GM19455 (cell line): Measurements from ENCODE around the gene IGSF3.
"Not testable (repeated sequence)": the region's sequence is repeated elsewhere in the genome, so short reads cannot be mapped to it uniquely, and the experiment has no call there.

Experiments
- ATAC-seq: cut with Tn5 transposase; IDR thresholded peaks from one replicate; pipeline ENCODE4 v1.9.1; 2021; ENCODE audit not compliant: unreplicated experiment

The IGSF3 gene

DNA sequence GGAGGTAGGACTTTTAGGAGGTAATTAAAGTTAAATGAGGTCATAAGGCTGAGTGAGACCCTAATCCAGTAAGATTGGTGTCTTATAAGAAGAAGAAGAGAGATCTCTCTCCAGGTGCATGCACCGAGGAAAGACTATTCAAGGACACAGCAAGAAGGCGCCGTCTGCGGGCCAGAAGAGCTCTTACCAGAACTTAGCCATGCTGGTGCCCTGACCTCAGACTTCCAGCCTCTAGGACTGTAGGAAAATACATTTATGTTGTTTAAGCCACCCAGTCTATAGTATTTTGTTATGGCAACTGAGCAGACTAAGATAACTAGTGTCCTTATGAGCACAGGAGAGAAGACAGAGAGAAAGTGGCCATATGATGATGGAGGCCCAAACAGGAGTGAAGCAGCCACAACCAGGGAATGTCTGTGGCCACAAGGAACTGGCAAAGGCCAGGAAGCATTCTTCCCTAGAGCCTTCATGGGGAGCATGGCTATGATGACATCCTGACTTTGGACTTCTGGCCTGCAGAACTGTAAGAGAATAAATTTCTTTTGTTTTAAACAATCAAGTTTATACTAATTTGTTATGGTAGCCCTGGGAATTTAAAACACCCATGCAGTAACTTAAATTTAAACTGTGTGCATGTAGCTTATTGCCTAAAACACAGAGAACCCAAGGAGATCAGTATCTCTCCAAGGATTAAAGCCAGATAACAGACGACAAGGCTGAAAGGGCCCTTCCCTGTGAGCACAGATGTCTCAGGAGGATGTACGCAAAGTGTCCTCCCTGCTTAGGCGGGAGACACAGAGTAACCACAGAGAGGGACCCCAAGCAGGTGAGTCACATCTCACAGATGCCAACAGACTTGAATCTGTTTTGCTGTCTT lies 86.8 kb downstream of the IGSF3 start:
- no peak for ATAC-seq

DNA sequence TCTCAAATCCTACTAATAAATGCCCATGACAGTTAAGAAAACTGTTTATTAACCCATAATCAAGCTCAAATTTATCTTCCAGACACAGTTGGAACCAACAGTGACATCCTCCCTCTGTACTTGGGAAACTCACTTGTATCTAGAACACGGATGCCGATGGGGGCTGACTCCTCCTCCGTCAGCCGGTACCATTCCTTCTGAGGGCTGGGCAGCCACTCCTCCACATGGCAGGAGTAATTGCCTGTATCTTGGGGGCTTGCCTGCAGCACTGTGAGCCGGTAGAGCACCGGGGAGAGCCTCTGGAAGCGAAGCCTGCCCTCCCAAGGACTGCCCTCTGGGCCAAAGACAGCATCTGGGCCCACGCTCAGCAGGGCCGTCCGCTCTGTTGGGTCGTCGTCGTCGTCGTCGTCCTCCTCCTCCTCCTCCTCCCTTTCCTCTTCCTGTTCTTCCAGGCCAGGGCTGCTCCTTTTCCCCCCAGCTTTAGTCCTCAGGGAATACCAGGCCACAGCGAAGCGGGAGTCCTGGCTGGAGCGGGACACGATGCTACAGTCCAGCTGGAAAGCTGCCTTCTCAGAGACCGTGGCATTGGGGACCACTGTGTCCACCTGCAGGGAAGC lies 88.2 kb downstream of the IGSF3 start:
- no peak for ATAC-seq

DNA sequence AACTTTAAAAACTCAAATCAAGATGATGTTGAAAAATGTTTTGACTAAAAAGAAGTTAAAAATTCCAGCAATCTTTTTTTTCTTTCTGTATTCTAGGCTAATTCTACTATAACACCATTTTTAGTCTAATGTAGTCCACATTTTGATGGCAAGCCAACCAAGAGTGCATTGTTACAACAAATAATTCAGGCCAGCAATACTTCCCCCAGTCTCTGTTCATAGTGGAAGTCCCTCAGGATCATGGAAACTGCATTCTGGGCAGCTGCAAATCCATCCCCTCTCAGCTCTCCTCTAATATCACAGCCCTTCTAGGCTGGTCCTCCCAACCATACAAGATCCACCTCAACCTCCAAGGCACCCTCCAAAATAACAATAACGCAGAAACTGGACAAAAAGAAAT lies 89.0 kb downstream of the IGSF3 start:
- no peak for ATAC-seq

DNA sequence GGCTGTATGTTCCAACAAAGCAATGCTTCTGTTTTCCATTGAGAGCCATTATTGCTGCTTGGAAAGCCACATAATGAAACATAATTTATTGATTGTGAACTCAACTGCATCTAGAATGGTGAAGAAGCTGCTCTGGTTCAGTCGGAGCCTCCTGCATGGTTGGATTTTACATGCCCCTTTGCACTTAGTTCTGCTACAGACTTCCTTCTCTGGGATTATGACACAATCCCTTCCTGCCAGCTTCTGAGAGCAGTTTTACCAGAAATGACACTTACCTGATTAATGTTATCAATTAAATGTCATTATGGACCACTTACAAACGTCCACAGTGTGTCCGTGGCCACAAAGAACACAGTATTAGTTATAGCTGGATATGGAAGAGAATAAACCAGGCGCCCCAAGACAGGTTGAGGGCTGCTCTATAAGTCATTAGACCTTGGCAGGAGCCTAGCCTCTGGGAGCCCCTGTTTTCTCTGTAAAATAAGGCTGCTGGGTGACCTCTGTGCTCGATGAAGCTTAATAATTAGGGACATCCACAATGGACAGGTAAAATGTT lies 89.7 kb downstream of the IGSF3 start:
- no peak for ATAC-seq

DNA sequence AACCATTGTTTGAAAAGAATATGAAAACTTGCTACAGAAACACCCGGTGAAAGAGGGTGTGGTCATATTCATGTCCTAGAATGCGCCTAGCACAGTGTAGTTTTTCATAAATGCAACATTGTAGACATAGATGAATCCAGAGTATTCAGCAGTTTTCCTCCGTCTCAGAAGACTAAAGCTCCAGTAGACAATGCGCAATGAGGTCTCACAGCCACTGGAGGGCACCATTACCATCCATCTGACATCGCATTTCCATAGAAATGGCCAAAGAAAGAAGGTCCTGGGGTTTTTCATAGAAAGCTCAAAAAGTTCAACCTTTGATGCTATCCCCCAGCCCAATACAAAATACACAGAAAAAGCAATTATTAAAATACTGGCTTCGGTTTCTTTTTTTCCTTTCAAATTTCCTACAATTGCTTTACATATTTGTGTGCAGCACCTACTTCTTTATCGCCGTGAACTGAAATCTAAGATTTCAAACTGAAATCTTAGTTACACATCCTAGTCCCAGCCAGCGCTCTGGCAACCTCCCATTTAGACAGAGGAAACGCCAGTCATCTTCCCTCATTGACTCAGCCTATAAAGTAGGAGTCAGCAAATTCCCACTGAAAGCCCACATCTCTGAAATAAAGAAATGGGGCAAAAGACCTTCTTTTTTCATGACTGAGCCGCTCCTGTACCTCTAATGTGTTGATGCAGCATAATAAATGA lies 92.8 kb downstream of the IGSF3 start:
- no peak for ATAC-seq

DNA sequence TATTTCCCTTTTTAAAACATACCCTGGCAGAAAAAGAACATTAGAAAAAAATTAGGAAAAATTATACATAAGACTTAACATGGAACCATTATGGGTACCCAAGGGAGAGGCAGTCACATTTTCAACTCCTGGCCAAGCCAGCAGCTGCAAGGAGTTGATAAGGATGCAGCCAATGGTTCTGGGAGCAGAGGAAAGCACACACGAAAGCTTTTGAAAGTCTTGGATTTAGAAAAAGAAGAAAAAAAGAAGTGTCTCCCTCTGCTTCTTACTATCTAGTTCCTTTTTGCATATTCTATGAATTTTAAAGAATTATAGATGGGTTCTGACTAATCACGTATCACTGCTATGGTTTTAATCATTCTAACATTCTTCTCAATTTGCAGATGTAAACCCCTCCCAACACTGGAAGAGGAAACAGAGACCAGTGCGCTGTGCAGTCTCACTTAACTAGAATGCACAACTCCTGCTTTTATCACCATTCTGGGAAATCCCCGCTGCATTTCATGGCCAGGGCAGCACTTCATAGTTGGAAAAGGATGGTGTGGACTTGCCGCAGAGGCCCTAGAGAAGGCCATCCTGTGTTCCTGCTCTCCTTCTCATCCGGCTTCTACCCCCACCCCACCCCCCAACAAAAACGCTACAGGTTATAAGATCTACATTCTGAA lies 94.0 kb downstream of the IGSF3 start:
- ATAC-seq = no peak

DNA sequence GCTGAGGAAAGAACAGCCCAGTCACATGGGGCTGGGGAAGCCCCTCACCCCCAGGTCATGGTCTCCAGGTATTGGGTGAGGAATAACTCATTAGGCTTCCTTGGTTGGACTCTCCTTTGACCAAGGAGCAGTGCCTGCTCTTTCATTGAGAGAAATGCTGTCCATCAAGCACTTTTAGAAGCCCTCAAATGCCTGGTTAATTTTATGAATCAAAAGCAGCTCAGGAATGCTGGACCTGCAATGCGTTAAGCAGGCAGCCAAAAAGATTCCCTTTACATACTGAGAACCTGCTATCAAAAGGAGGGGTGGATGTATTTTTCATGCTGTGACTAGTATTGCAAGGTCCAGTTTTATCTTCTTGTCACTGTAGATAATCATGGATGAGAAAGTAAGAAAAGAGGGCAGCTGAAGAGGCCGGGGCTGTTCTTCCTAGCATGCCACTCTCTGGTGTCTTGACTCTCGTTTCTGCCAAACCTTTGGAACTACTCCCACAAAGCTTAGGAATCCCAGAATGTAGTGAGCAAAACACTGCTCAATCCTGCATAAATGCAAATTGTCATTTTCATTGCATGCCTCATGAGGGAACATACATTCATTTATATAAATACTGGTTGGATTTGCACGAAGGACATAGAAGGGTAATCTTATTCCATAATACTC lies 94.6 kb downstream of the IGSF3 start:
- ATAC-seq = no peak

DNA sequence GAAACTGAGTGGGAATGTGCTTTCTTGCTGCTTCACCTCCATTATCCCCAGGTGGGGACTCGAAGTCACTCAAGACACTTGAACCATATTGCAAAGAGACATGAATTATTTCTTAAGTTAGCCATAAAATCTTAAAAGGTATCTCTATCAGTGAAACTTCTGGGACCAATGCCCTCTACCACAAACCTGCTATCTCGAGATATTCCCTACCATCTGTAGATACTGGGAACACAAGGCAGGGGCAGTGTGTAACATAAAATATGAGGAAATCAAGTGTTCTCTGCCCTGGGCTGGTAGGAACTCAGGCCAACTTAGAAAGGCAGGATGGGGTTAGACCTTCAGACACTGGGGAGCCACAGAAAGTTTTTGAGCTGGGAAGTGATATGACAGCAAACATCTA lies 95.4 kb downstream of the IGSF3 start:
- ATAC-seq = no peak

DNA sequence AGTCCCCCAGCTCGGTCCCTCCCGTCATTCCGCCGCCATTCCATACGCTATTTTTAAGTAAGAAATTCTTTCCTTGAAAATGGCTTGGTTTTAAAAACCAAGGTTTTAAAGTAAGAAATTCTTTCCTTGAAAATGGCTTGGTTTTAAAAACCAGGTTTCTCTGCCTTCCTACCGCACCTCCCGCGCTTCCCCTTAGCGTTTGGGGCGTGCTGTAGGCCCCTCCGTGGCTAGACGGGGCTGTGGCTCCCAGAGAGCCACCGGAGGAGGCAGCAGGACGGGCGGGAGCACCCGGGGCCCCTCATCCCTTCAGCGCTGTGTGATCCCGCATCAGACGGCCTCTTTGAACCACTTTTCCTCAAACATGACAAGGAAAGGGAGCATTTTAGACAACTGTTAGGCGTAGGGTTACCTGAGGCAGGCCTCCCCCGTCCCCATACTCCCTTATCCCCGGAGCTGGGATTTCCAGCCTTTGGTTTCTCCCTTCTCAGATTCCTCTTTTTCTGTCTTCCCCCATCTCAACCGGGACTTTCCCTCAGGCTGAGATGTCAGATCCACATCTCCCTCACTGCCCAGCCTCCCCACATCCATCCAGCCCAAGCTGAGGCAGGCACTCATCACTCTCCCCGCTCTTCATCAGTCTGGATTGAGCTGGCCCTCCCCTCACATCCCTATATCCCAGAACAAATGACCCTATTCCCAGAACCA lies 96.2 kb downstream of the IGSF3 start:
- no peak for ATAC-seq

DNA sequence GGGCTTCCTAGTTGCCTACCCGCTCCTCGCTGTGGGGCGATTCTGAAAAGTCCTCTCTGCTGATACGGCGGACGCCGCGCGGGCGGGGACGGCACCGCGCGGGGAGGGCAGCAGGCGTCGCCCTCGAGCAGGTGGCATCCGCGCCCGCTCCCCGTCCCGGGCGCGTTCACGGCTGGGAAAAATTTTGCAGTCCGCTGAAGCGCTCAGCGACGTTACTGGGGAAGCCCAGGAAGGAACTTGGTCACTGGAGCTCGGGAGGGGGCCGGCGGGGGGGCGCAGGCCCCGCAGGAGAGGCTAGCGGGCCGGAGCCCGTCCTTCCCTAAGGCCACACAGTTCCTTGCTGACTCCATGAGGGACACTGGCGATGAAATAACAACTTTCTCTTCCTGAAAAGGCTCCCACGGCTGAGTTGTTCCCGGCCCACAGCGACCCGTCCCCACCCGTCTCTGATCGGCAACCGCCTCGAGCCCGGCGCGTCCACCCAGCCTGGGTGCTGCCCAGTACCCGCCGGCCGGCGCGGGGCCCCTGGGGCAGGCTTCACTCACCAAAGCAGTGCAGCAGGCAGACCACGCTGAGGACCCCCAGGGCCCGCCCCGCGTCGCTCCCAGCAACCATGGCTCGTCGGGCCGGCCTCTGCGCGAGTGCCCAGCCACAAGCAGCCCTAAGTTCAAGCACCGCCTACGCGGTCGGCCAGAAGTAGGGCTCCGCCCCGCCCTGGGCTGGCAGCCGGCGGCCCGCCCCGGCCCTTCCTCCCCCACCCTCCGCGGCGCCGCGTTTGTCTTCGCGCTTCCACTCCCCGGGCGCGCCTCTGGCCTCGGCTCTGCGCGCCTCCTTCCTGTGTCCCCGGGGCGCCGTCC lies 96.9 kb downstream of the IGSF3 start, which contains the start of gene CD58:
CD58 (minus strand) TSS at position 669 of the 857 bp plus-strand sequence; CDS start at position 615, 54 bp downstream.
- peak; percentile 61 for ATAC-seq

DNA sequence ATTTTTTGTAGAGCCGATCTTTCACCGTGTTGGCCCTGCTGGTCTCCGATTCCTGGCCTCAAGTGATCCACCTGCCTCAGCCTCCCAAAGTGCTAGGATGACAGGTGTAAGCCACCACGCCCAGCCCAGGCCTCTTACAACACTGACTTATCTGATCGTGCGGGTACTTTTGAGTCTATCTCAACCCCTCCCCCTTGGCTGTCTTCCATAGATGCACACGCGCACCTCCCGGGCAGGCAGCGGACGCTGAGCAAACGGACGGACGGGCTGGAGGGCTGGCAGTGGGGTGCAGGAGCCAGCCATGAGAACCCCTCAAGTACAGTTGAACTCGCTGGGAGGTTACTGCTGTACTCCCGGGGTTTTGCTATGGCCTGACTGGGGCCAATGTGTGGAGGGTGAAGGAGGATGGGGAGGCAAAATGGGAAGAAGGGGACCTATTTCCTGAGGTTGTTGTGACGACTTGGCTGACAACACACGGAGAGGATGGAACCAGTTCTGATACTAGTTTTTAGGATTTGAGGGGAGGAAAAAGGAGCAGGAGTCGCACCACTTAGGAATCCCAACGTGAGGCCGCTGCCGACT lies 97.7 kb downstream of the IGSF3 start:
- no peak for ATAC-seq

DNA sequence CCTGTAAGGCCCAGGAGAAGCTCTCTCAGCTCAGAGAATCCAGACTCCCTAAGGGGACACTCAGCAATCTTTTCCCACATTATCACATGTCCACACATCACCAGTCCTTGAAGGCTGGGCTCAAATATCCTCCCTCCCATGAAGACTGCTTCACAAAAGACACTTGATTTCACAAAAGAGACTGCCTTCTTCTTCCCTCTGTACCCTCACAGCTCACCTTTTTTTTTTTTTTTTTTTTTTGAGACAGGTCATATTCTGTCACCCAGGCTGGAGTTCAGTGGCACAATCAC lies 98.2 kb downstream of the IGSF3 start:
- no peak for ATAC-seq

DNA sequence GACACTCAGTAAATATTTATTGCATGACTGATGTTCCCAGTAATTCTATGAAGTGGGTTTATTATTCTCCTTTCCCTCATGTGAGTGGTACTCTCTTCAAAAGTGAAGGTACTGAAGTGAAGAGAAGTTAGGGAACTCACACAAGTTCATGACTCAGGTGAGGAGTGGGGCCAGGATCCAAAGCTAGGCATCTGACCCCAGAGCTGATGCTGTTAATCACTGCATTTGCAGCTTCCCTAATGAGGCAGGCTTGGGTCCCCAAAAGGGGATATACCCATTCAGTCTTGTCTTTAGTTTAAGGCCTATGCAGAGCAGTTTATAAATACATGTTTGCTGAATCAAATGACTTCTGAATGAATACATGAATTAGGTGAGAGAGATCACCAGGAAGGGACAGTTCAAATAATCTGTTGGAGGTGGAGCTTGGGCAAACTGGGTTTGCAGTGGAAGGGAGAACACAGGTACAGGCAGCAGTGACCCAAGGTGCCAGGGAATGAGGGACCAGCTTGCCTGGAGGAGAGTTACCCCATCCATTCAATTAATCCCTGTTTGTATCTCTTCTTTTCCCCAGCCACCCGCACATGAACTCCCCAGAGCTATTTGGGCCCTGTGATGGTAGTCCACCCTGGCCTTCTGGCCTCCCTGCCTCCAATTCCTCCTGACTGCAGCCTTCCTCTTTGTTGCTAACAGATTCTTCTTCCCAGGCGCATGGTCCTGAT lies 98.7 kb downstream of the IGSF3 start:
- no peak for ATAC-seq

DNA sequence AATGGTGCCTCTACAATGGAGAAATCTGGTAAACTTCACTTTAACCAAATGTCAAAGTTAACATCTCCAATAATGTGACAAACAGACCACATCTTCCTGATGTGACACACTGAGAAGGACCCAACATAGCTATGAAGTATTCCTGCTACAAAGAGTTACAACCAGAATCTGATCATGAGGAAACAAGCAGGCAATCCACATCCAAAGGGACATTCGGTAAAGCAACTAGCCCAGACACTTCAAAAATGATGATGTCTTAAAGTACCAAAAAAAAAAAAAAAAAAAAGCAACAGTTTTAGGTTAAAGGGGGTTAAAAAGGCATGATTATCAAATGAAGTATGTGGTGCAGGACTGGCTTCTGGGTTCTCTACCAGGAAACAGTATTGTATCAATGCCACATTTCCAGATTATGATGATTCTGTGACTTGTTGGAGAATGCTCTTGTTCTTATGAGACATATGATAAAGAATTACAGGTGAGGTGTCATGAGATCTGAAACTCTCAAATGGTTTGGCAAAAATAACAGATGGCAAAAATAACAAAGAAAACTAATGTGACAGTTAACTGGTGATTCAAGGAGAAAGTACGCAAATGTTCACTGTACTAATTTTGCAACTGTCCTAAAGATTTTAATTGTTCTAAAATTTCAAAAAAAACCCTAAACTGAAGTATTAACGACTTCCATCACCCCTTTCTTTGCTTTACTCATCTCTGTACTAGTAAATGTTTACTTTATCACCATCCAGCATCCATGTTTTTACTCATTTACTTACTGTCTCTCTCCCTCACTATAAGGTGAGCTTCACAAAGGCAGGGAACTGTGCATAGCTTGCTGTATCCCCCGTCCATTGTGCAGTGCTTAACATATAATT lies 99.5 kb downstream of the IGSF3 start:
- ATAC-seq = no peak

DNA sequence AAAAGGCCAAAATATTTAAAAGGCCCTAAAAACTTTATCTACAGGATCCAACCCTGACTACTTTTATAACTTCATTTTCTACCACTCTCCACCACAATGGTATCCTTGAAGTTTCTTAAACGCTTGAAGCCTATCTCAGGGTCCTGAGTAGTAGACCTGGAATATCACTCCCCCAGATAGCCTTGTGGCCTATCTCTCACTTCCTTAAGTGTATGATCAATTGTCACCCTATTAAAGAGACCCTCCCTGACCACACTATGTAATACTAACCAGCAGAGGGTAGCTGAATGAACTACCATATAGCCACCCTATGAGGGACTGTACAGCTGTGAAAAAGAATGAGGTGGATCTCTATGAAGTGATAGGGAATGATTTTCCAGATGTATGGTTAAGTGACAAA lies 102.3 kb downstream of the IGSF3 start:
- ATAC-seq = no peak

DNA sequence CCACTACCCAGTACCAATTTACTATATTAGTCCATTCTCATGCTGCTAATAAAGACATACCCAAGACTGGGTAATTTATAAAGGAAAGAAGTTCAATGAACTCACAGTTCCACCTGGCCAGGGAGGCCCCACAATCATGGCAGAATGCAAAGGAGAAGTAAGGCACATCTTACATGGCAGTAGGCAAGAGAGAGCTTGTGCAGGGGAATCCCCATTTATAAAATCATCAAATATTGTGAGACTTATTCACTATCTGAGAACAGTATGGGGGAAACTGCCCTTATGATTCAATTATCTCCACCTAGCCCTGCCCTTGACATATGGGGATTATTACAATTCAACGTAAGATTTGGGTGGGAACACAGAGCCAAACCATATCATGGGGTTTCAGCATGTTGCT lies 103.1 kb downstream of the IGSF3 start:
- no peak for ATAC-seq

DNA sequence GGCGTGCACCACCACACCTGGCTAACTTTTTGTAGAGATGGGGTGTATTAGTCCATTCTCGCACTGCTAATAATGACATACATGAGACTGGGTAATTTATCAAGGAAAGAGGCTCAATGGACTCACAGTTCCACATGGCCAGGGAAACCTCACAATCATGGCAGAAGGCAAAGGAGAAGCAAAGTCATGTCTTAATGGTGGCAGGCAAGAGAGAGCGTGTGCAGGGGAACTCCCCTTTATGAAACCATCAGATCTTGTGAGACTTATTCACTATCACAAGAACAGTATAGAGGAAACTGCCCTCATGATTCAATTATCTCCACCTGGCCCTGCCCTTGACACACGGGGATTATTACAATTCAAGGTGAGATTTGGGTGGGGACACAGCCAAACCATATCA lies 105.1 kb downstream of the IGSF3 start:
- ATAC-seq = not testable (repeated sequence)
